Testis (tissue), 2 donors: ENCODE results near the gene PIBF1.

ENCODE experiments used
- CTCF ChIP-seq, 3 experiments: fragments of 450-650 bp in 2 of 3; fragments of 200-600 bp in 1 of 3; sonication (generic) in 1 of 3; IDR thresholded peaks; one replicate each; pipeline ENCODE4 v1.5.1; 2016 to 2019; ENCODE audit warnings: antibody characterized with exemption in 3 of 3, mild to moderate bottlenecking in 2 of 3, moderate library complexity in 1 of 3
- POLR2A ChIP-seq: fragments of 450-650 bp; IDR thresholded peaks from one replicate; pipeline ENCODE4 v1.6.1; 2017; ENCODE audit warnings: antibody characterized with exemption, mild to moderate bottlenecking, moderate library complexity

GRCh38 chr13:72745260-72745659, 36.7 kb upstream of the PIBF1 start:
- TF ChIP-seq CTCF (IDR thresholded peaks at IDR 0.05) (no peak), POLR2A (no peak)
